ENCODE data around the gene SLCO4A1. TPM values are rescaled to one million over a fixed set of nuclear protein-coding genes. Genes with fewer than 3 reads are reported as not detected.

The SLCO4A1 gene
- total and polyA plus RNA-seq, 9 of the 15 experiments (the other 6 are each of a cell fraction or from before 2014, with no cell fraction given): 1.6 to 21.9 (median 12.8) TPM

- Histone ChIP-seq H4K20me1 (replicated peaks; ENCODE audit: control insufficient read depth, insufficient read depth, low read length) (0 out of 2 replicates have a peak, but pooled peaks cover 13% of the 10 kb centered on the region), H3K9ac (ENCODE audit: insufficient read depth in 1 of 2, low read depth in 2 of 2, low read length in 2 of 2) (no peak overlapping the region), H3K4me3 (no peak overlapping the region), H3K4me2 (ENCODE audit: insufficient read depth, low read length) (no peak overlapping the region), H3K79me2 (ENCODE audit: control insufficient read depth, insufficient read depth, low read length) (no peaks in the 10 kb centered on the region), H3K9me3 (replicated peaks; ENCODE audit: control insufficient read depth, insufficient read depth, low read depth, low read length) (no peaks in the 10 kb centered on the region), H3K27ac (ENCODE audit: extremely low read depth, low read depth, low read length) (no peak overlapping the region), H3K4me1 (replicated peaks in 1 of 2; ENCODE audit: control insufficient read depth in 2 of 2, insufficient read depth in 2 of 2, low read length in 2 of 2) (peaks cover 0 to 21% of the 10 kb centered on the region in 2 experiments; a peak in 1 of 5 replicates), H3K9me1 (ENCODE audit: control insufficient read depth, insufficient read depth, low read length) (peaks cover 2% of the 10 kb centered on the region), H2AFZ (ENCODE audit: low read depth, low read length) (no peak overlapping the region), H3K36me3 (ENCODE audit: control insufficient read depth, insufficient read depth, low read length) (no peaks in the 10 kb centered on the region), H3K27me3 (ENCODE audit: control insufficient read depth in 2 of 2, insufficient read depth in 2 of 2, low read length in 2 of 2) (peaks cover 63 to 97% of the 10 kb centered on the region in 2 experiments)
- no peak for ATAC-seq
- ChIA-PET POLR2A (no interaction called here), CTCF (ENCODE audit: low intra/inter-chr PET ratio) (no interaction called here)
- in situ Hi-C loops (cut with MboI) (no loop called here), intact Hi-C loops (cut with micrococcal nuclease) (no loop called here)
- WGBS (ENCODE audit: insufficient coverage, low coverage, missing lambda C conversion rate): 17% methylated on average over 32 of the region's 32 CpGs
- no peak for DNase-seq (ENCODE audit: extremely low read depth in 1 of 4, low spot score in 3 of 4)
- BruUV-seq (replicated peaks): no TSS peak
- FAIRE-seq: no peak
- TF ChIP-seq TARDBP (IDR thresholded peaks at IDR 0.05) (no peak), PKNOX1 (IDR thresholded peaks at IDR 0.05) (0 out of 2 replicates have a peak, but pooled peaks have one; percentile 27), ZKSCAN1 (IDR thresholded peaks at IDR 0.05; ENCODE audit: low read depth, low read length) (no peak), CHD4 (IDR thresholded peaks at IDR 0.05; ENCODE audit: insufficient read depth, insufficient replicate concordance, low read depth, low read length, poor library complexity, severe bottlenecking) (no peak), ZNF274 (IDR thresholded peaks at IDR 0.05; ENCODE audit: borderline replicate concordance, low read depth, low read length) (no peak), ZZZ3 (IDR thresholded peaks at IDR 0.05) (no peak), MAX (CRISPR knock-in tag; IDR thresholded peaks at IDR 0.05) (0 out of 2 replicates have a peak, but pooled peaks have one; percentile 13), MCM3 (IDR thresholded peaks at IDR 0.05) (no peak), SMAD3 (CRISPR knock-in tag; conservative IDR thresholded peaks at IDR 0.05) (no peak), TOE1 (IDR thresholded peaks at IDR 0.05; ENCODE audit: borderline replicate concordance) (no peak), TOE1 (CRISPR knock-in tag; IDR thresholded peaks at IDR 0.05; ENCODE audit: borderline replicate concordance, low read depth) (no peak), ESRRA (IDR thresholded peaks at IDR 0.05; ENCODE audit: borderline replicate concordance, low read depth) (no peak), FOXJ3 (CRISPR knock-in tag; IDR thresholded peaks at IDR 0.05) (no peak), ETV5 (CRISPR knock-in tag; IDR thresholded peaks at IDR 0.05; ENCODE audit: low read depth) (no peak)
Observed at GRCh38 chr20:62695448-62696414, 53.4 kb downstream of the SLCO4A1 start.

All from K562 (cell line).